Colon (tissue), 2 donors: Measurements from ENCODE around the gene TSPAN18.
A peak's percentile ranks its signal among the peaks of the same experiment; 100 is the strongest.

Source experiments
- FAIRE-seq: peaks from 2 replicates; lab custom pipeline; 2012; peaks lifted over from hg19 to GRCh38; lab: Jason Lieb, UNC
- donor health status: control.
- donor health status: control.

TSPAN18 gene

GRCh38 chr11:44848203-44848962, 121.6 kb downstream of the TSPAN18 start:
- FAIRE-seq = no peak

GRCh38 chr11:44848963-44849350, 122.2 kb downstream of the TSPAN18 start:
- no peak for FAIRE-seq

- no peak for FAIRE-seq
Observed at GRCh38 chr11:44849424-44849823, 122.7 kb downstream of the TSPAN18 start.

DNA sequence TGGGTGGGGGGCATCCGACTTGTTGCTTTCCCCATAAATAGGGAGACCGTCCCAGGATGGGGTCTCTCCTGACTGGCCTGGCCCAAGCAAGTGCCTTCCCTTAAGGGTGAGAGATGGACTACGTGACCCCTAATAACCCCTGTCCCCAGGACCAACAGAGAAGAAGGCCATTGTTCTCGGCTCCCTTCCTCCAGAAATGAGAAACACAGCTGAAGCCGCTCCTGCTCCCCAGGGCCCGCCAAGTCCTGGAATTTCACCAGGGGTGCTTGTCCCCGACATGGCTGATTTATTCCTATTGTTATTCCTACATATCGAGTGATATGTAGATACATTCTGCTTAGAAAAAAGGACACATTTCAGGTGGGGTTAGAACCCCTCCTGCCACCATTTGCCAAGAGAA, 123.2 kb downstream of the TSPAN18 start:
- no peak for FAIRE-seq

DNA sequence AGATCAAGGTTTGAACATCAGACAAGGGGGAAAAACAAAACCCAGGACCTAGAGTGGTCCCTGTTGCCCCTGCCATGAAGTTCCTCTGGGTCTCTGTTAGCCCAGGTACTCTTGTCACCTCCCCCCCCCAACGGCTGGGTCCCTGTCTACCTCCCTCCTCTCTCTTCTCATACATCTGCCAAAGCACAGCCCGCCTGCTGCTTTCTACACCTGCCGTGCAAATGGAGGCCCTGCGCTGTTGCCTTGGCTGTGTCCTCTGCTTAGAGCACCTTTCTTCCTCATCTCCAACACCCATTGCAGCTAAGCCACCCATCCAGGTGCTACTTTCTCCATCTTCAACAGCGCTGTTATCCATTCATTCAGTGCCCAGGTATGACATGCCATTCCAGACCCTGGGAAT, 124.7 kb downstream of the TSPAN18 start:
- no peak for FAIRE-seq

DNA sequence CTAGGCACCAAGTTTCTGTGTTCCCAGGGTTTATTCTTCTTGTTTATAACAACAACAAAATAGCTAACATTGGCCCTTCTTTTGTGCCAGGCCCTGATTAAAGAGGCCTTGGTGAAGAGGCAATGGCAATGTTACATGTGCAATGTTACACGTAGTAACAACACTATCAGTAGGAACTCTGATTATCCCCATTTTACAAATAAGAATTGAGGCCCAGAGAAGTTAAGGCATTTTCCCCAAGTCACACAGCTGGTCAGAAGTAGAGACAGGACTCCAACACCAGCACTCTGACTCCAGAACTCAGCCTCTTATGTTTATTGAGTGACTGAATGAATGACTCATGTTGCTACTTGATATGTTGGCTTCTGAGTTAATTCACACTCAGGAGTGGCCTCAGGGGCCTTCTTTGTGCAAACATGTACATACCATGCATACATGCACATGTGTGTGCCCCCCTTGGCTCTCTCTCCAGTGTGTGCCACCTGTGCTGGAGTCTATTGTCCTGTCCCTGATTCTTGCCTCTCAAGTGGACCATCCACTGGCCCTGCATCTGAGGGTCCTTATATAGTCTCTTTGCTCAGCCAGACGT, 125.5 kb downstream of the TSPAN18 start:
- FAIRE-seq = no peak

- no peak for FAIRE-seq
Observed at GRCh38 chr11:44852952-44853351, 126.2 kb downstream of the TSPAN18 start.

DNA sequence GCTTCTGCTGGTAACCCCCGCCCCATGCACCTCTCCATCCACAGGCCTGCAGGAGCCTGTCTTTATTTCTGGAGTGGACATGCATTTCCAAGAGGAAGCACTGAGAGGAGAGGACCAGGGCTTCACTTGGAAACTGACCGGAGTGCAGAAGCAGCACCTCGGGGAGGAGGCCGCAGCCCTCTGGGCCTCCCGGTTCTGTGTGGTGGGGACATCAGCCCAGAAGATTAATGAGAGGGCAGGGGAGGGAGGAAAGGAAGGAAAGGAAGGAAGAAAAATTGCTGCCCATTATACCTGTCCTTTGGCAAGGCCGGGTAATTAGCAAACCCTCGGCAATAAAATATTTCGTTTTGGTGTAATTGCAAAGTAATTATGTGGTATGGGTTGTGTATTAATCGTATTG, 126.9 kb downstream of the TSPAN18 start:
- no peak for FAIRE-seq

GRCh38 chr11:44854086-44854485, 127.3 kb downstream of the TSPAN18 start:
- FAIRE-seq = no peak

- FAIRE-seq = peak; percentile 41
Observed at GRCh38 chr11:44854741-44855492, 128.2 kb downstream of the TSPAN18 start.

DNA sequence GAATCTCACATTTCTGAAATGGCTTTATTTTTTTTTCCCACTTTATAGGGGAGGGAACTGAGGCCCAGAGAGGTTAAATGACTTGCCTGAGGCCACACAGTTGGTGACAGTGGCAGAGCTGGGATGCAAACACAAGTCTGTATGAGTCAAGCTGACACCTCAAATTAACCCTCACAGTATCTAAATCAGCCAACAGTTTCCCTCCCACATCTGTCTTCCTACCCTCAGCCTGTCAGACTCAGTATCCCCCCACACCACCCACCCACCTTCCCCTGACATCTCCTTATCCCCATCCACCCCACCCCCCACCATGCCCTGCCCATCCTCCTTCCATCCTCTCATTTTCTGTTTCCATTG, 128.7 kb downstream of the TSPAN18 start:
- FAIRE-seq = no peak

- no peak for FAIRE-seq
Observed at GRCh38 chr11:44857490-44858090, 130.8 kb downstream of the TSPAN18 start.

GRCh38 chr11:44858796-44859527, 132.2 kb downstream of the TSPAN18 start:
- no peak for FAIRE-seq

DNA sequence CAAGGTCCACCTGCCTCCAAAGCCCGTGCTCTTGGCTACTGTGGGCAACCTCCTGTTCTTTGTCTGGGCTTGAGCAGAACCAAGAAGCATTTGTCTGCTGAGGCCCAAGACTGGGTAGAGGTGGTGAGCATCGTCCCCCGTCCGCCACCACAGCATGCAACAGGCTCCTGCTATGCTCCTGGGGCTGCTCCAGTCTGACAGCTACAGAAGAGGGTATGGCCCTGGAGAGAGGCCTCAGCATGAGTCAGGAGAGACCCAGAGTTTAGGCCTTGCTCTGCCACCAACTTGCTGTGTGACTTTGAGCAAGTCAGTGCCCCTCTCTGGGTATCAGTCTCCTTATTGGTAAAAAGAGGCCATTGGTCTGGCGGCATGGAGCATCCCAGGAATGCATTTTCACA, 132.8 kb downstream of the TSPAN18 start:
- no peak for FAIRE-seq

DNA sequence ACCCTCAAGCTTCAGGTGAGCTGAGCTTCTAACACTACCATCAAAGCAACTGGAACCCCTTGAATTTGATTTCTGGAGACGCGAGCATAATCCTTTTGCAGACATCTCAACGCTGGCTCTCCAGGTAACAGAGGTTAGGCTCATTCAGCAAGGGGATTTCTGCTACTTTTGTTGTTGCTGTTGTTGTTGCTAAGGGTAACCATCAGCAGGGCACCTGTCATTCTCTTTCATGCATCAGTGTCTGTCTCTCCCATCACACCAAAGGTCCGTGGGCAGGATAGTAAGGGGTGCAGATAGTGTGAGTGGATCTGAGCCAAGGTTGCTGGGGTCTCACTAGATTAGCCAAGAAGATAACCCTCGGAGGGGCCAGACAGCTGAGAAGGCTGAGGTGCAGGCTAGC, 133.6 kb downstream of the TSPAN18 start:
- FAIRE-seq = no peak

- FAIRE-seq = no peak
Observed at GRCh38 chr11:44861849-44862557, 135.2 kb downstream of the TSPAN18 start.

GRCh38 chr11:44862558-44863101, 135.9 kb downstream of the TSPAN18 start:
- FAIRE-seq = no peak

- no peak for FAIRE-seq
Observed at GRCh38 chr11:44863231-44863630, 136.5 kb downstream of the TSPAN18 start.

GRCh38 chr11:44865866-44866272, 139.1 kb downstream of the TSPAN18 start:
- no peak for FAIRE-seq

GRCh38 chr11:44866286-44866685, 139.5 kb downstream of the TSPAN18 start:
- no peak for FAIRE-seq

- FAIRE-seq = no peak
Observed at GRCh38 chr11:44868021-44868420, 141.3 kb downstream of the TSPAN18 start.
